ENCODE results near the gene SHCBP1. TPM values are rescaled to one million over a fixed set of nuclear protein-coding genes. Genes with fewer than 3 reads are reported as not detected.

Gene SHCBP1
- total and polyA plus RNA-seq, 4 donors, result 0.96 to 6.1 (median 1.5) TPM

DNA sequence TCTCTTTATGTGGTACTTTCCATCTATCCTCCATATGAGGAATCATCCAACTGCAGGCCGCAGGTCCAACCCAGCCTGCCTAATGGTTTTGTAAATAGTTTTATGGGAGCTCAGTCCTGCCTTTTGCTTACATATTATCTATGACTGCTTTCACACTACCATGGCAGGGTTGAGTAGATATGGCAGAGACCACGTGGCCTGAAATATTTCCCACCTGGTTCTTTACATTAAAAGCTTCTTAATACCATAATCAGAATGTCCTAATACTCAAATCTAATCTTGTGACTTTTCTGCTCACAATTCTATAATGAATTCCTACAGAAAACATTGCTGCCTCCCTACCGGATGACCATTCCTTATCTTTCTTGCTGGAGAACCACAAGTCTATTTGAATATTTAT, 71.7 kb downstream of the SHCBP1 start:
- WGBS, 2 donors, result 64% methylated on average over 3 of the region's 3 CpGs
- Histone ChIP-seq H3K9ac (ENCODE audit: insufficient read depth in 1 of 2, low read length in 2 of 2) (no peak overlapping the region), H3K36me3 (ENCODE audit: control insufficient read depth in 4 of 4, insufficient read depth in 4 of 4, low read length in 4 of 4) (no peaks in the 10 kb centered on the region), H3K9me3 (ENCODE audit: control insufficient read depth in 4 of 4, insufficient read depth in 3 of 4, low read length in 3 of 4) (no peaks in the 10 kb centered on the region), H3K4me3 (no peak overlapping the region), H3K27ac (ENCODE audit: low read depth in 1 of 2, low read length in 1 of 2) (no peak overlapping the region), H3K27me3 (ENCODE audit: control insufficient read depth in 3 of 3, insufficient read depth in 3 of 3, low read length in 2 of 3) (no peaks in the 10 kb centered on the region), H3K4me1 (ENCODE audit: control insufficient read depth in 5 of 5, insufficient read depth in 5 of 5, low read length in 5 of 5) (peaks cover 0 to 7% (median 0%) of the 10 kb centered on the region in 5 donors)
- DNase-seq (no peak), ATAC-seq (ENCODE audit: insufficient read depth, low FRiP score) (no peak)
- TF ChIP-seq CTCF (IDR thresholded peaks at IDR 0.05; ENCODE audit: control extremely low read depth, extremely low read depth), result no peak

Small RNAs within 50 kb of the gene (small RNA-seq; reads per million reads assigned to genes)
- gene RNU6-845P (ENCODE audit: low replicate concordance), result not detected

Other genes starting within 250 kb of the SHCBP1 start
- gene VPS35, start 67.8 kb upstream of the SHCBP1 start, total RNA-seq, result 100 to 1,000 TPM in 1 of 2 donors, 10 to 100 TPM in 1; 97.9 to 104 TPM
- gene VPS35, start 67.8 kb upstream of the SHCBP1 start, polyA plus RNA-seq, result 10 to 100 TPM; 16.6 to 40.1 TPM
- 1 to 10 TPM; 4.2 to 5.6 TPM for gene ORC6, start 68.3 kb upstream of the SHCBP1 start, total RNA-seq
- gene ORC6, start 68.3 kb upstream of the SHCBP1 start, polyA plus RNA-seq, result 1 to 10 TPM; 1.4 to 3.4 TPM
- 1 to 10 TPM; 2.3 to 4.6 TPM for gene MYLK3, start 127.0 kb upstream of the SHCBP1 start, total RNA-seq
- under 1 TPM; 0.16 to 0.48 TPM for gene MYLK3, start 127.0 kb upstream of the SHCBP1 start, polyA plus RNA-seq
- 10 to 100 TPM in 1 of 2 donors, 1 to 10 TPM in 1; 5.1 to 17.2 TPM for gene C16orf87, start 209.8 kb upstream of the SHCBP1 start, total RNA-seq
- gene C16orf87, start 209.8 kb upstream of the SHCBP1 start, polyA plus RNA-seq, result 1 to 10 TPM; 2.8 to 4.8 TPM